Erythroblast (primary cell): ENCODE data around the gene CDH13.

ENCODE experiments used
- GATA1 ChIP-seq: IDR thresholded peaks from 2 replicates; pipeline ENCODE4 v1.6.1; 2011; ENCODE audit warnings: low read depth, mild to moderate bottlenecking, control low read depth, low read length, moderate library complexity
- POLR2A ChIP-seq: IDR thresholded peaks from 2 replicates; pipeline ENCODE4 v1.6.1; 2011; ENCODE audit warnings: mild to moderate bottlenecking, low read length

- TF ChIP-seq POLR2A: no peak
- TF ChIP-seq GATA1: no peak
These were observed 686.0 kb downstream of the CDH13 start for GRCh38 chr16:83312718-83313245.
